ENCODE results near the gene CHRDL1.
"Not testable (repeated sequence)": the region's sequence is repeated elsewhere in the genome, so short reads cannot be mapped to it uniquely, and the experiment has no call there.

Gene CHRDL1

GRCh38 chrX:110795645-110796406 is at the start of gene CHRDL1:
CHRDL1 (minus strand) TSS chrX:110795817; CDS start chrX:110792181, 3,636 bp downstream.
- DNase-seq = no peak

- no peak for DNase-seq
Observed at GRCh38 chrX:110836982-110837381, 41.4 kb upstream of the CHRDL1 start.

DNA sequence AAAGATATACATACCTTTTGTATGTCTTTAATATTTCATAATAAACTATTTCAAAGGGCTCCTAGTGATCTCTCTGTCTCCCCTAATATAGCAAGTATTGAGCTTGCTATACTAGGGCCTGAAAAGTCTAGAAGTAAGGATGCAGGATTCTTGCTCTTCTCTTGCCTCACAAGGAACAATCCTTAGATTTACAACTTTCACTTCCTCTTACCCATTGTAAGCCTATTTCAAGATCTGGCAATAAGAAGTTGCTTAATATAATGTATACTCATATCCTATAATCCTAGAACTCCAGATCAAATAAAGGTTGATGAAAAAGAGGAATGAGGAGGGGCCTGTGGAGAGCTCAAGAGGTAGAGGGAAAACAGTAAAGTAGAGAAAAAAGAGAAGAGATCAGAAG is 40.8 kb upstream of the CHRDL1 start:
- no peak for DNase-seq

GRCh38 chrX:110836001-110836400 is 40.4 kb upstream of the CHRDL1 start:
- no peak for DNase-seq

DNA sequence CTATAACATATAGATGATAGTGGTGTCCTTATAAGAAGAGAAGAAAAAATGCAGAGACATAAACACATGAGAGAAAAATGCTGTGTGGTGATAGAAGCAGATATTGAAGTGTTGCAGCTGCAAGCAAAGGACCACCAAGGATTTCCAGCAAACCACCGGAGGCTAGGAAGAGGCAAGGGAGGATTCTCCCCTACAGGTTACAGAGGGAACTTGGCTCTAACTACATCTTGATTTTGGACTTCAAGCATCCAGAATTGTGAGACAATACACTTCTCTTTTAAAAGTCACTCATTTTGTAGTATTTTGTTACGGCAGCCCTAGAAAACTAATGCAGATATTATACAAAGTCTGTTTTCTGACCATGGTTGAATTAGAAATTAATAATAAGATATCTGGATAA is 30.4 kb upstream of the CHRDL1 start:
- DNase-seq = no peak

DNA sequence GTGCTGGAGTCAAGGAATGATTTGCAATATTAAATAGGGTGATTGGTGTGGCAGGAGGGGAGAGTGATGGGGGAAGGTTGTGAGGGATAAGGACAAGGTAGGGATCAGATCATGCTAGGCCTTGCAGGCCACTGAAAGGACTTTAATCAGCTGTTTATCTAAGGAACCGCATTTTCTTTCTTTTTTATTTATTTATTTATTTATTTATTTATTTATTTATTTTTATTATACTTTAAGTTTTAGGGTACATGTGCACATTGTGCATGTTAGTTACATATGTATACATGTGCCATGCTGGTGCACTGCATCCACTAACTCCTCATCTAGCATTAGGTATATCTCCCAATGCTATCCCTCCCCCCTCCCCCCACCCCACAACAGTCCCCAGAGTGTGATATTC is 20.9 kb upstream of the CHRDL1 start:
- not testable (repeated sequence) for DNase-seq

GRCh38 chrX:110806145-110806544 is 10.5 kb upstream of the CHRDL1 start:
- DNase-seq = no peak

DNA sequence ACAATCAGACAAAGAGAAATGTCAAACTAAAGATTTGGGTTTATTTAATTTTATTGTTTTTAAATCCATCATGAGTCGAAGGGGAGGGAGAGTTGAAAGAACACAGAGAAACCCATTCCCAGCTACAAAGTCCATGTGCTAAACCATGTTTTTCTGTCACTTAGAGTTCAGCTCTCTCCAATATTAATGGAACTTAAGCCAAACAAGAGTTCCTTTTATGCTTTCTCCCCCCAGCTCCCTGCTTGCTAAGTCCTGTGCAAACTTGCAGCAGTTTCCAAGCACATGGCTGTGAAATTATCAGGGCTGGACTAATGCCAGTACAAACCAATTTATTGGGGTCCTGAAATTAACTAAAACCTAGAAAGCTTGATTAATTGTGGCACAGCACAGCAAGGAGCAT is 9.7 kb upstream of the CHRDL1 start:
- no peak for DNase-seq

DNA sequence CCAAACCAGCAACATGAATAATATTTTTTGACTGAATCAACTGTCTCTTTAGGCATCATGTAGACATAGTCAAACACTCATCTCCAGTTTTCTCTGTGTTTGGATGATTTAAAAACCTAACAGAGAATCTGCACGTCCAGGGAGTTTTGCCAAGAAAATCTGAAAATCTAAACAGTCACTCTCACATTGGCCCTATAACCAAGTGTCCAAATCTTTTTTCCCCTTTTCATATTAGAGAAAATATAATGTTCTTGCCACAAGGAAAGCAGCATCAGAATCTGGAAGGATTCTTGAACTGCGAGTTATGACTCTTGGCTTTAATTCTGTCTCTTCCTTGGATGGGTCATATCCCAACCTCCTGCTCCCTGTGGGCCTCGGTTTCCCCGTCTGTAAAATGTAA is 8.8 kb upstream of the CHRDL1 start:
- DNase-seq = no peak

- DNase-seq = no peak
Observed at GRCh38 chrX:110803506-110803905, 7.9 kb upstream of the CHRDL1 start.

DNA sequence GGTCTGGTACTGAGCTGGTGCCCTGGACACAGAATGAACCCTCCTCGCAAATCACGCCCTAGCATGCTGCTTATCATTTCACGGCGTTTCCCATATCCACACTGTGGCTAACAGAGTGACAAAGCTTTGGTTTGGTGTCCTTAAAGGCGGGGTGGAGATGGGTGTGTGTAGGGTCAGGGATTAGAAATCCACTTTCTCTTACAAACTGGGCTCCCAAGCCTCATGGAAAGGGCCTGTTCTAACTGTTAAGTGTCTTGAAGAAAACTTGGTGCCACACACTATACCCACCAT is 735 bp upstream of the CHRDL1 start:
- DNase-seq = no peak

- DNase-seq = no peak
Observed at GRCh38 chrX:110794601-110795000, 1.0 kb downstream of the CHRDL1 start.

DNA sequence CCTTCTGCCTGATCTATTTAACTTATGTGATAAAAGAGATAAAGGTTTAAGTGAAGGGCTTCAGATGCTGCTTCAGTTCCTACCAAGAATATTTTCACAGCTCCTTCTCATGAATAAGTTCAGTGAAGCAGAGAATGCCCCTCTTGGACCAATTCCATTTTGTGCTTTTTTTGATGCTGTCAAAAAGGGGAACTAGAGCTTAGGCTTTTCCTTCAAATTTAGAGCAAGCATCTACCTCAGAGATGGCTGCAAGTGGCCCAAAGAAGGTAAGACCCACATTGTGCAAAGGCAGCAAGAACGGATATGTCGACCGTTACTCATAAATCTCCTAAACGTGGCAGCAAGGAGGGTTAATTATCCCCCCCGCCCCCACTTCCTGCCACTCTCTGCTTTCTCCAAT is 4.5 kb downstream of the CHRDL1 start:
- DNase-seq = no peak

- no peak for DNase-seq
Observed at GRCh38 chrX:110786486-110786885, 9.1 kb downstream of the CHRDL1 start.

DNA sequence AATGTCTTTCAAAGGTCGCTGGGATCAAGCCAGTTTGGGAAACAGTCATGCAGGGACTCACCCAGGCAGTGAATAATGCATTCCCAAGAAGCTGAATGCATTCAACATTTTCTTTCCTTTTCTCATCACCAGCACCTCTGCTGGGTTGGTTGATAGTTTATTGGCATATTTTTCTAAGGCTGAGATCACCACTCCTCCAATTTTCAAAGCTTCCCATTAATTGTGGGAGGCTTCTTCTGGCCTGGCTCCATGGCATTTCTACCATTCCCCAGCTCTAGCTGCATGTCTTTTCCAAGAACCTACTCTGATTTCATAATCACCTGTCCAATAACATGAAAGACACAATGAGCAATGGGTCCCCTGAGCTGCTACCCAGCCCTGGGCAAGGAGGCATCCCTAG is 35.8 kb downstream of the CHRDL1 start:
- no peak for DNase-seq

GRCh38 chrX:110758781-110759422 is 36.7 kb downstream of the CHRDL1 start:
- DNase-seq = no peak

- DNase-seq = no peak
Observed at GRCh38 chrX:110755611-110756010, 40.0 kb downstream of the CHRDL1 start.

DNA sequence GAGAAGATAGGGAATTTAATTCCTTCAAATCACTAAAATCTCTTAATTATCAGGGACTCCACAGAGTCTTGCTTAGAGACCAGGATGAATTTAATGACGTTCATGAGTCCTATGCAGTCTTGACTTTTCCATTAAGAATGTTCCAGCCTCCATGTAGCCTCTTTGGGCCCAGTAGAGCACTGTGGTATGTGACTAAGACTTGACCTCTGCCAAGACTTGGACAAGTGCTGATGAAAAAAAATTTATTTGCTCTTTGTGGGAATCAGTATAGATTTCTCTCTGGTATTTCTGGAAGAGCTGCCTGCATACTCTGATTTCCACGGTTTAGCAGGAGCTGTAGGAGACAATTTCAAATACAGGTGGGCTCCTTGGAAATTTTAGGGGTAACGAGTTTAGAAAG is 40.6 kb downstream of the CHRDL1 start:
- no peak for DNase-seq

- no peak for DNase-seq
Observed at GRCh38 chrX:110750526-110751189, 45.0 kb downstream of the CHRDL1 start.

DNA sequence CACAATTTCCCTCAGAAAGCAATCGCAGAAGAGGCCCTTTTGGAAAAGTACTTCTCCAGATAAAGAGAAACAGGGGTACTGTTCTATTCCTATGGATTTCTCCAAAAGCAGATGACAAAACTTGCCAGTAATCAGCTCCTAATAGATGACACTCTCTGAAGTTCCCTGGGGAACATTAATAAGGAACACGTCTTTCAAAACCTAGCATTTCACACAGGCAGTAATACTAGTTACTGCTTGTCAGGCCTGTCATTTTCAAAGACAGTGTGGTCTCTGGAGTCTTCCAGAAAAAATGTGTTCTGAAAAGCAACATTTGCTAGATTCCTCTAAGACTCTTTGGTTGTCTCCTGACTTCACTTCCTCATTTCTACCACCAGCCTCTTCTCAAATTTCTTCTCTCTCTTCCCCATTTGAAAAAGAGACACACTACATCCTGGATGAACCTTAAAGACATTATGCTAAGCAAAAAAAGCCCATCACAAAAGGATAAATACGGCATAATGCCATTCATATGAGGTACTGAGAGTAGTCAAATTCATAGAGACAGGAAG is 47.3 kb downstream of the CHRDL1 start:
- no peak for DNase-seq

GRCh38 chrX:110746014-110746413 is 49.6 kb downstream of the CHRDL1 start:
- no peak for DNase-seq

GRCh38 chrX:110745288-110745687 is 50.3 kb downstream of the CHRDL1 start:
- no peak for DNase-seq

GRCh38 chrX:110743679-110744340 is 51.8 kb downstream of the CHRDL1 start:
- DNase-seq = no peak
